Tibial artery (tissue), 4 donors: Measurements from ENCODE around the gene PLXNA2.
A peak's percentile ranks its signal among the peaks of the same experiment; 100 is the strongest.

Experiments used
- DNase-seq, 2 donors: peaks; one replicate each; pipeline ENCODE4 v3.0.0-alpha.2; 2019
- H3K27ac ChIP-seq, 2 donors: fragments of 200-600 bp; sonication (generic) in 1 of 2; 1 replicate in 1 of 2; 2 replicates in 1 of 2; pipeline ENCODE4 v1.5.1; 2018 to 2019; ENCODE audit warnings: mild to moderate bottlenecking in 1 of 2
- H3K27me3 ChIP-seq, 2 donors: fragments of 200-600 bp; sonication (generic) in 1 of 2; one replicate each; pipeline versions ENCODE4 v1.5.1 to v1.6.0; 2016 to 2019
- H3K36me3 ChIP-seq, 3 donors: fragments of 200-600 bp; sonication (generic) in 2 of 3; one replicate each; pipeline ENCODE4 v1.5.1; 2016 to 2019; ENCODE audit warnings: mild to moderate bottlenecking in 2 of 3
- H3K4me1 ChIP-seq, 4 donors: fragments of 200-600 bp; sonication (generic) in 2 of 4; 1 replicate in 3 of 4; 2 replicates in 1 of 4; pipeline ENCODE4 v1.5.1; 2016 to 2019
- H3K4me3 ChIP-seq, 2 donors: fragments of 200-600 bp; sonication (generic) in 1 of 2; 1 replicate in 1 of 2; 2 replicates in 1 of 2; pipeline ENCODE4 v1.5.1; 2018 to 2019; ENCODE audit warnings: mild to moderate bottlenecking in 2 of 2
- H3K9me3 ChIP-seq, 3 donors: fragments of 200-600 bp; sonication (generic) in 1 of 3; one replicate each; pipeline ENCODE4 v1.5.1; 2016 to 2019
- intact Hi-C: fragments of 100-400 bp; cut with DNase I; formaldehyde crosslinking; loops from one replicate; pipeline ENCODE4 v1.15.0; 2023; ENCODE audit warnings: low total_unique reads
- TF ChIP-seq, protein P1 (sequence below), 2 experiments: fragments of 200-600 bp in 1 of 2; fragments of 450-650 bp in 1 of 2; IDR thresholded peaks; one replicate each; pipeline ENCODE4 v1.5.1; 2017 to 2019; ENCODE audit warnings: antibody characterized with exemption in 2 of 2, mild to moderate bottlenecking in 1 of 2, moderate library complexity in 1 of 2

PLXNA2 gene

DNA sequence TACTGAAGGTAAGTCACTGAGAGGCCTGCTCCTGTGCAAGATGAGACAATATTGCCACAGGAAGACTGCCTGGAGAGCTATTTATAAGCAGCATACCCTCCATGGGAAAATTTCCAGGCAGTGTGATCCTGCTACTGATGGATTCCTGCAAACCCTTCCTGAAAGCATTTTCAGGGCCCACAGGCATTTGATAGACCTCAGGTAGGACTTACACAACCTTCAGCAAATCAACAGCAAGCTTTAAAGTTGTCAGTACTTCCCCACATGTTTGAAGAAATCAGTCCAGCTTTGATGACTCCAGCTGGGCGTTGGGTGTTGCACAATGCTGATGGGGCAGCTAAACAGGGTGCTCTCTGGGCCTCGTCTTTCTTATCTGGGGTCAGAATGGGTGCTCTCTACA is 108.8 kb downstream of the PLXNA2 start:
- intact Hi-C loops: no loop called here
- TF ChIP-seq, protein P1, sequence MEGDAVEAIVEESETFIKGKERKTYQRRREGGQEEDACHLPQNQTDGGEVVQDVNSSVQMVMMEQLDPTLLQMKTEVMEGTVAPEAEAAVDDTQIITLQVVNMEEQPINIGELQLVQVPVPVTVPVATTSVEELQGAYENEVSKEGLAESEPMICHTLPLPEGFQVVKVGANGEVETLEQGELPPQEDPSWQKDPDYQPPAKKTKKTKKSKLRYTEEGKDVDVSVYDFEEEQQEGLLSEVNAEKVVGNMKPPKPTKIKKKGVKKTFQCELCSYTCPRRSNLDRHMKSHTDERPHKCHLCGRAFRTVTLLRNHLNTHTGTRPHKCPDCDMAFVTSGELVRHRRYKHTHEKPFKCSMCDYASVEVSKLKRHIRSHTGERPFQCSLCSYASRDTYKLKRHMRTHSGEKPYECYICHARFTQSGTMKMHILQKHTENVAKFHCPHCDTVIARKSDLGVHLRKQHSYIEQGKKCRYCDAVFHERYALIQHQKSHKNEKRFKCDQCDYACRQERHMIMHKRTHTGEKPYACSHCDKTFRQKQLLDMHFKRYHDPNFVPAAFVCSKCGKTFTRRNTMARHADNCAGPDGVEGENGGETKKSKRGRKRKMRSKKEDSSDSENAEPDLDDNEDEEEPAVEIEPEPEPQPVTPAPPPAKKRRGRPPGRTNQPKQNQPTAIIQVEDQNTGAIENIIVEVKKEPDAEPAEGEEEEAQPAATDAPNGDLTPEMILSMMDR (IDR thresholded peaks at IDR 0.05): no peak
- Histone ChIP-seq H3K4me1 (peaks cover 0 to 47% (median 36%) of the 10 kb centered on the region in 4 donors), H3K36me3 (peaks cover 5 to 9% (median 6%) of the 10 kb centered on the region in 3 donors), H3K4me3 (no peak overlapping the region), H3K27ac (peak overlapping the region; percentile 54 to 60), H3K27me3 (no peaks in the 10 kb centered on the region), H3K9me3 (no peaks in the 10 kb centered on the region)
- DNase-seq: peak in 1 of 2 donors; percentile 57

DNA sequence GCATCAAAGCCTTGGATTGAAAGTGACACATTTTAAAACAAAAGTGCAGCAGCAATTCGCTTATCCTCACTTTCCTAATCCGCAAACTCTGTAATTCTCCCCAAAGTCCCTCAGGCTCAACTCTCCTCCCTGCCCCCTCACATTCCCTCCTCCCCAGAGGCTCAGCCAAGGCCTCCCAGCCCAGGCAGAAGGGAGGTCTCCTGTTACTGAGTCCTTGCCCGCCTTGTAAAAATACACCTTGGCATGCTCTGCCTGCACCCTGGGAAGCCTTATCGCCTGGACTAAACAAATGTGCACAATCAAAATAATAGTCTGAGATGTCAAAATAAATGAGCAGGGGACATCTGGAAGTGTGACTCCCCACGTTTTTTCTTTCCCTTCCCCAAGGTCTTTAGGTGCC is 109.7 kb downstream of the PLXNA2 start:
- no peaks in the 10 kb centered on the region for H3K9me3 ChIP-seq
- H3K27ac ChIP-seq: peak overlapping the region in 1 of 2 donors; percentile 2
- TF ChIP-seq, protein P1 (IDR thresholded peaks at IDR 0.05): no peak
- intact Hi-C loops: loop anchor here (5.0 kb wide), 1 partner anchor 108 kb away; the partner anchor contains the start of gene PLXNA2
- H3K27me3 ChIP-seq: no peaks in the 10 kb centered on the region
- no peak overlapping the region for H3K4me3 ChIP-seq
- H3K4me1 ChIP-seq: peaks cover 0 to 47% (median 36%) of the 10 kb centered on the region in 4 donors
- DNase-seq: no peak
- peaks cover 0 to 4% (median 4%) of the 10 kb centered on the region in 3 donors for H3K36me3 ChIP-seq

DNA sequence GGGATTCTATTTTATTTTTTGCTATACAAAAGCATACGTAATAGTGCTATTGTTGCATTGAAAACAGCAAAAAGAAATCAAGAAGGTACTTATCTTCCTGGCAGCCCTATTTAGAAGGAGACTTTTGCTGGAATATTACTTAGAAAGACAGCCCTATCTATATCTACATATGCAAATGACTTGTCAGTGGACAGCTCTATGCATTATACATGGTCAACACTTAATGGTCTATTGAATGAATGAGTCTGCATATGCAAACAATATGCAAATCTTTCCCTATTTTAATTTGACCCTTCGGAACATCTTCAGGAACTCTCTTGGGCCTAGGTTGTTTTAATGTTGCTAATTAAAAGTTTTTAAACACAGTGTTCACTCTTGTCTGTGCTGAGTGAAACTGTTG is 110.8 kb downstream of the PLXNA2 start:
- intact Hi-C loops: loop anchor here (5.0 kb wide), 1 partner anchor 109 kb away; the partner anchor contains the start of gene PLXNA2
- Histone ChIP-seq H3K4me3 (no peak overlapping the region), H3K36me3 (no peaks in the 10 kb centered on the region), H3K4me1 (peaks cover 0 to 47% (median 36%) of the 10 kb centered on the region in 4 donors), H3K9me3 (no peaks in the 10 kb centered on the region), H3K27ac (no peak overlapping the region), H3K27me3 (no peaks in the 10 kb centered on the region)
- no peak for DNase-seq
- TF ChIP-seq, protein P1 (IDR thresholded peaks at IDR 0.05): no peak

DNA sequence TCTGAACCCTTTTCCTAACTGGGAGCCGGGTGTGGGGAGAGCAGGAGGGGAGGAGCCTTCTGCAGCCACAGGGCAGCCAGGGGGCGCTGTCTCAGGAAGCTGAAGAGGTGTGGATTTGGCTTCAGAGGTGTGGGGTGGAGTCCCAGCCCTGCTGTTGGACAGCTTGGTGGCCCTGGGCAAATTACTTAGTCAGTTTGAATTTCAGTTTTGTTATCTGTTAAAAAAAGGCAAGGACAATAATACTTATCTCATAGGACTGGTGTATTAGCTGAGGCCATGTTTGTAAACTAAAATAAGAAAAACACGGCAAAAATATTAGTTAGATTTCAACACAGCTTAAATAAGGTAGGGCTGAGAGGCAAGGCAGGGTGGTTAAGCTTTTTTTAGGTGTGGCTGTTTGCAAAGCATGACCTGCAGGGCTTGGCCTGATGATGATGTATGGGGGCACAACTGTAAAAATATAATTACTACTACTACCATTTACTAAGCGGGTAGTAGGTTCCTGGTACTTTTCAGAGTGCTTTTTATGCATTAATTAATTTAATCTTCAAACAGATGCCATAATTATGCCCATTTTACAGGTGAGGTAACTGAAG is 111.8 kb downstream of the PLXNA2 start:
- no peaks in the 10 kb centered on the region for H3K36me3 ChIP-seq
- H3K27me3 ChIP-seq: no peaks in the 10 kb centered on the region
- intact Hi-C loops: loop anchor here (5.0 kb wide), 1 partner anchor 110 kb away; the partner anchor contains the start of gene PLXNA2
- peak; percentile 80 to 83 for DNase-seq
- H3K4me1 ChIP-seq: peaks cover 0 to 47% (median 35%) of the 10 kb centered on the region in 4 donors
- TF ChIP-seq, protein P1 (IDR thresholded peaks at IDR 0.05): peak; percentile 62 to 72
- H3K4me3 ChIP-seq: no peak overlapping the region
- no peak overlapping the region for H3K27ac ChIP-seq
- H3K9me3 ChIP-seq: no peaks in the 10 kb centered on the region

DNA sequence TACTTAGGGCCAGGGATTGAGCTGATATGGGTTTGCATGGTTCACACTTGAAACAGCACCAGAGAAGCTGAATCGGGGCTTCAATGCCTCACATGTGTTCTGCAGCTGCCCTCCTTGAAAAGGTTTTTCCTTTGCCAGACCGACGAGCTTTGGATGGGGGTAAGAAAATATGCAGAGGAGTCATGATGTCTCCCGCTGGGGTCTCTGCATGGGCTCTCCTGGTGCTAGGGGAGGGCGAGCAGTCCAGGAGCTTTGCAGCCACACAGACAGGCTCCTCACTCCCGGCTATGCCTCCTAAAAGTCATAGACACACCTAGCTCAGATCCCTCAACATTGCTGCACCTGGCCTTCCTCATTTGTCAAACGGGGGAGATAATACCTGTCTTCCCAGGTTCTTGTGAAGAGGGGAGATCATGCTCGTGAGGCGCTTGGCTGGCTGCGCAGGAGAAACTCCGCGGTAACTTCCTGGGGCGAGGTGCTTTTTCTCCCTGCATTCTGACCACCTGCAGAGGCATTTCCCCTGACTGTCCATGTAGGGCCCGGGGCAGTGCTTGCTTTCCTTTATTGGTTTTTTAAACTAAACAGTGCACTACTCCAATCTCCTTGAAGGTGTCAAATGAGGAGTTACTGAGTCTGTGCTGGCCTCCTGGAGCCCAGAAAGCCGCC is 112.4 kb downstream of the PLXNA2 start:
- peaks cover 0 to 43% (median 31%) of the 10 kb centered on the region in 4 donors for H3K4me1 ChIP-seq
- no peak overlapping the region for H3K27ac ChIP-seq
- no peak overlapping the region for H3K4me3 ChIP-seq
- peak in 1 of 2 donors; percentile 43 for DNase-seq
- H3K27me3 ChIP-seq: no peaks in the 10 kb centered on the region
- TF ChIP-seq, protein P1 (IDR thresholded peaks at IDR 0.05): no peak
- intact Hi-C loops: loop anchor here (5.0 kb wide), 1 partner anchor 111 kb away; the partner anchor contains the start of gene PLXNA2
- no peaks in the 10 kb centered on the region for H3K9me3 ChIP-seq
- H3K36me3 ChIP-seq: no peaks in the 10 kb centered on the region
